Endothelial cell of umbilical vein (primary cell): ENCODE results near the gene PALMD. TPM values are rescaled to one million over a fixed set of nuclear protein-coding genes. Genes with fewer than 3 reads are reported as not detected.

ENCODE experiments used
- BruUV-seq: library from RNA; stranded (reverse); fragments of 400-500 nt; replicated peaks from 2 replicates; lab custom pipeline; 2021; lab: Mats Ljungman, UMichigan
- CTCF ChIA-PET: fragments of 300-600, 350-600 bp; sonication (Branson Sonifier 250); formaldehyde crosslinking; loops from one replicate; lab custom pipeline; 2021; ENCODE audit warnings: antibody characterized with exemption, inconsistent platforms; lab: Charles Lee
- POLR2A ChIA-PET: fragments of 300-600, 350-600 bp; sonication (Branson Sonifier 250); formaldehyde crosslinking; loops from one replicate; lab custom pipeline; 2021; ENCODE audit warnings: antibody characterized with exemption, inconsistent platforms; lab: Charles Lee
- DNase-seq: peaks from one replicate; pipeline ENCODE4 v3.0.0-alpha.2; 2011; ENCODE audit warnings: low read depth, low spot score
- FAIRE-seq: peaks from 2 replicates; lab custom pipeline; 2011; peaks lifted over from hg19 to GRCh38; lab: Jason Lieb, UNC
- H2AFZ ChIP-seq: 2 replicates; pipeline ENCODE4 v1.6.0; 2012; ENCODE audit warnings: low read depth, low read length, control low read depth, inconsistent platforms
- H3K27ac ChIP-seq: 2 replicates; pipeline ENCODE4 v1.5.1; 2011; ENCODE audit warnings: low read depth, mild to moderate bottlenecking, control low read depth, low read length, moderate library complexity; ENCODE audit not compliant: insufficient read depth
- H3K27me3 ChIP-seq, 2 experiments: 2 replicates each; pipeline versions ENCODE4 v1.6.0 to v1.6.1; 2011; ENCODE audit warnings: low read length in 2 of 2, mixed read lengths in 1 of 2; ENCODE audit not compliant: control insufficient read depth in 2 of 2, insufficient read depth in 2 of 2
- H3K36me3 ChIP-seq, 2 experiments: 2 replicates in 1 of 2; 3 replicates in 1 of 2; pipeline ENCODE4 v1.5.1; 2011; ENCODE audit warnings: low read length in 2 of 2, mild to moderate bottlenecking in 1 of 2, moderate library complexity in 1 of 2; ENCODE audit not compliant: control insufficient read depth in 2 of 2, insufficient read depth in 2 of 2; ENCODE audit errors: extremely low read depth in 1 of 2
- H3K4me1 ChIP-seq: 3 replicates; pipeline ENCODE4 v1.5.1; 2011; ENCODE audit warnings: mild to moderate bottlenecking, low read length; ENCODE audit not compliant: control insufficient read depth, insufficient read depth; ENCODE audit errors: extremely low read depth
- H3K4me2 ChIP-seq: 2 replicates; pipeline ENCODE4 v1.6.1; 2011; ENCODE audit warnings: low read length, control low read depth, mixed read lengths; ENCODE audit not compliant: insufficient read depth
- H3K4me3 ChIP-seq, 3 experiments: fragments of 200-600 bp in 1 of 3; sonication (generic), shearing (Covaris generic) in 1 of 3; replicated peaks in 1 of 3; 2 replicates each; pipeline ENCODE4 v1.5.1; 2011 to 2016; ENCODE audit warnings: control low read depth in 3 of 3, low read length in 3 of 3, mild to moderate bottlenecking in 2 of 3, inconsistent platforms in 1 of 3, low read depth in 1 of 3, moderate library complexity in 1 of 3; ENCODE audit not compliant: insufficient read depth in 1 of 3
- H3K79me2 ChIP-seq: 2 replicates; pipeline ENCODE4 v1.6.0; 2012; ENCODE audit warnings: low read length, inconsistent platforms; ENCODE audit not compliant: control insufficient read depth, insufficient read depth
- H3K9ac ChIP-seq: replicated peaks from 2 replicates; pipeline ENCODE3; 2011; ENCODE audit warnings: low read length, control low read depth; ENCODE audit not compliant: insufficient read depth; ENCODE audit errors: extremely low read depth
- H3K9me1 ChIP-seq: replicated peaks from 3 replicates; pipeline ENCODE4 v1.6.0; 2011; ENCODE audit warnings: mild to moderate bottlenecking, low read length; ENCODE audit not compliant: control insufficient read depth, insufficient read depth; ENCODE audit errors: extremely low read depth
- H3K9me3 ChIP-seq: replicated peaks from 2 replicates; pipeline ENCODE4 v1.5.1; 2012; ENCODE audit warnings: low read length, inconsistent platforms; ENCODE audit not compliant: control insufficient read depth, insufficient read depth
- H4K20me1 ChIP-seq: replicated peaks from 2 replicates; pipeline ENCODE3; 2011; ENCODE audit warnings: mild to moderate bottlenecking, low read length; ENCODE audit not compliant: control insufficient read depth, insufficient read depth; ENCODE audit errors: extremely low read depth
- FOS ChIP-seq: IDR thresholded peaks from 2 replicates; pipeline ENCODE4 v1.6.1; 2011; ENCODE audit warnings: mild to moderate bottlenecking, low read length, moderate library complexity, borderline replicate concordance; ENCODE audit not compliant: insufficient read depth
- GATA2 ChIP-seq: IDR thresholded peaks from 2 replicates; pipeline ENCODE4 v1.7.0; 2011; ENCODE audit warnings: low read depth, mild to moderate bottlenecking, moderate library complexity, mixed read lengths, low read length; ENCODE audit not compliant: insufficient read length, insufficient read depth
- JUN ChIP-seq: IDR thresholded peaks from 2 replicates; pipeline ENCODE4 v1.6.1; 2011; ENCODE audit warnings: borderline replicate concordance, low read depth; ENCODE audit not compliant: insufficient read length, insufficient read depth
- MYC ChIP-seq: IDR thresholded peaks from one replicate; pipeline ENCODE4 v1.6.1; 2011; ENCODE audit warnings: mild to moderate bottlenecking, low read depth, low read length
- dilution Hi-C: fragments of 300-500 bp; cut with MboI; formaldehyde crosslinking; loops from one replicate; pipeline ENCODE4 v1.15.0; 2019; ENCODE audit warnings: low sequenced_read_pairs; ENCODE audit not compliant: extremely low pct_ligation_motif_present
- intact Hi-C: fragments of 100-400 bp; cut with micrococcal nuclease; formaldehyde crosslinking; loops from one replicate; pipeline ENCODE4 v1.10.0; 2022
- polyA plus RNA-seq, 4 experiments: library from polyadenylated mRNA; depleted of rRNA in 3 of 4; stranded (reverse) in 3 of 4; unstranded in 1 of 4; fragments of >200 nt; gene quantifications; 2 replicates each; pipeline versions ENCODE4 v1.2.1 to v1.2.3, GENCODE V29; 2011 to 2012; ENCODE audit warnings: missing spikeins in 1 of 4
- total RNA-seq: library from RNA; stranded (reverse); gene quantifications from 2 replicates; pipeline ENCODE4 v1.2.3, GENCODE V29; 2021
- TF ChIP-seq, protein P1 (sequence below), 2 donors: IDR thresholded peaks; 1 replicate in 1 of 2; 2 replicates in 1 of 2; pipeline ENCODE4 v1.5.1; 2011; ENCODE audit warnings: low read length in 2 of 2, mild to moderate bottlenecking in 2 of 2, moderate library complexity in 2 of 2, control low read depth in 1 of 2, inconsistent platforms in 1 of 2, low read depth in 1 of 2; ENCODE audit not compliant: insufficient read depth in 1 of 2; ENCODE audit errors: extremely low read depth in 1 of 2

Gene PALMD
- total and polyA plus RNA-seq, 2 donors (not counting 3 experiments of a cell fraction or from before 2014, with no cell fraction given): 52.6 to 137 TPM

DNA sequence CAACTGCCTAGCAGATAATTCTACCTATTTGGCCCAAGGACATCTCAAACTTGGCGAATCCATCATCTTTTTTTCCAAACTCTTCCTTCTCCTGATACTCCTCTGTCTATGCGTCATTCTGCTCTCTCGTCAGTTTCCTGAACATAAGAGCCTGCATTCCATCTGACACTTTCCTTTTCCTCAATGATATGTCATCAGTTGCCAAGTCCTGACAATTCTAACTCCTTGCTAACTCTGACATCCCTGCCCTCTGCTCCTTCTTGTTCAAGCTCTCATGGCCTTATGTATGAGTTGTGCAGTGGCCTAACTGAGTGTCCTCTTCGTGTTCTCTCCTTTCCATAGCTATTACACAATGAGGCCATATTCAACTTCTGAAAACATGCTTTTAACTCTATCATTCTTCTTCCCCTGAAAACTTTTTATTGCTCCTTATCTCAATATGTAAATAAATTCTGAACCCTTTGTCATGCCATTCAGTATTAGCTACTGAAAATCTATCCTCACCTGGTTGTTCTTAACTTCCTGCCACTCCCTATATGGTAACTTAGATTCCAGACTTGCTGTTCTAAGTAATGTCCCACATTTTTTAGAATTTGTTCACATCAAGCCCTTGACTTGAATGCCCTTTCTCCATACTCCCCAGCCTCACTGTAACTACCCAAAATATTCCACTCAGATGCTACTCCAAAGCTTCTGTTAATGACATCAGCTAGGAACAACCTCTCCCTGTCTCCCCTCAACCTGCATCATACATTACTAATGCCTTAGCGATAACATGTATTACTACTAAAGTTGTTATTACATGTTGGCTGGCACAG lies 11.5 kb downstream of the PALMD start:
- DNase-seq (peak; percentile 91), FAIRE-seq (peak; percentile 77)
- Histone ChIP-seq H3K9me1 (no peaks in the 10 kb centered on the region), H3K79me2 (peaks cover 80% of the 10 kb centered on the region), H4K20me1 (no peaks in the 10 kb centered on the region), H3K9ac (peak overlapping the region; percentile 61), H3K4me3 (no peak overlapping the region), H3K27me3 (no peaks in the 10 kb centered on the region), H3K4me1 (peaks cover 87% of the 10 kb centered on the region), H3K36me3 (peaks cover 0 to 7% of the 10 kb centered on the region in 2 experiments), H2AFZ (no peak overlapping the region), H3K27ac (peak overlapping the region; percentile 94), H3K4me2 (peak overlapping the region; percentile 81), H3K9me3 (no peaks in the 10 kb centered on the region)
- TF ChIP-seq MYC (no peak), FOS (peak; percentile 73), JUN (peak; percentile 87), GATA2 (peak; percentile 23)
- TF ChIP-seq, protein P1, sequence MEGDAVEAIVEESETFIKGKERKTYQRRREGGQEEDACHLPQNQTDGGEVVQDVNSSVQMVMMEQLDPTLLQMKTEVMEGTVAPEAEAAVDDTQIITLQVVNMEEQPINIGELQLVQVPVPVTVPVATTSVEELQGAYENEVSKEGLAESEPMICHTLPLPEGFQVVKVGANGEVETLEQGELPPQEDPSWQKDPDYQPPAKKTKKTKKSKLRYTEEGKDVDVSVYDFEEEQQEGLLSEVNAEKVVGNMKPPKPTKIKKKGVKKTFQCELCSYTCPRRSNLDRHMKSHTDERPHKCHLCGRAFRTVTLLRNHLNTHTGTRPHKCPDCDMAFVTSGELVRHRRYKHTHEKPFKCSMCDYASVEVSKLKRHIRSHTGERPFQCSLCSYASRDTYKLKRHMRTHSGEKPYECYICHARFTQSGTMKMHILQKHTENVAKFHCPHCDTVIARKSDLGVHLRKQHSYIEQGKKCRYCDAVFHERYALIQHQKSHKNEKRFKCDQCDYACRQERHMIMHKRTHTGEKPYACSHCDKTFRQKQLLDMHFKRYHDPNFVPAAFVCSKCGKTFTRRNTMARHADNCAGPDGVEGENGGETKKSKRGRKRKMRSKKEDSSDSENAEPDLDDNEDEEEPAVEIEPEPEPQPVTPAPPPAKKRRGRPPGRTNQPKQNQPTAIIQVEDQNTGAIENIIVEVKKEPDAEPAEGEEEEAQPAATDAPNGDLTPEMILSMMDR (IDR thresholded peaks at IDR 0.05; ENCODE audit: extremely low read depth in 1 of 2, insufficient read depth in 1 of 2, low read depth in 1 of 2, low read length in 2 of 2): no peak
- ChIA-PET CTCF (interaction anchor here (0.9 to 1.4 kb wide), 6 partner anchors 9 to 50 kb away, joined by 3 to 6 read pairs (median 3); partner anchors contain the start of gene PALMD), POLR2A (interaction anchor here (1.5 kb wide), 1 partner anchor 34 kb away, joined by 3 read pairs; no protein-coding TSS in a partner anchor)
- dilution Hi-C loops (no loop called here), intact Hi-C loops (loop anchor here (1.0 to 10.0 kb wide), 7 partner anchors 9 to 377 kb away; a partner anchor contains a TSS)
- BruUV-seq: TSS peak; percentile 70
